Measurements from ENCODE around the gene RER1.

DNA sequence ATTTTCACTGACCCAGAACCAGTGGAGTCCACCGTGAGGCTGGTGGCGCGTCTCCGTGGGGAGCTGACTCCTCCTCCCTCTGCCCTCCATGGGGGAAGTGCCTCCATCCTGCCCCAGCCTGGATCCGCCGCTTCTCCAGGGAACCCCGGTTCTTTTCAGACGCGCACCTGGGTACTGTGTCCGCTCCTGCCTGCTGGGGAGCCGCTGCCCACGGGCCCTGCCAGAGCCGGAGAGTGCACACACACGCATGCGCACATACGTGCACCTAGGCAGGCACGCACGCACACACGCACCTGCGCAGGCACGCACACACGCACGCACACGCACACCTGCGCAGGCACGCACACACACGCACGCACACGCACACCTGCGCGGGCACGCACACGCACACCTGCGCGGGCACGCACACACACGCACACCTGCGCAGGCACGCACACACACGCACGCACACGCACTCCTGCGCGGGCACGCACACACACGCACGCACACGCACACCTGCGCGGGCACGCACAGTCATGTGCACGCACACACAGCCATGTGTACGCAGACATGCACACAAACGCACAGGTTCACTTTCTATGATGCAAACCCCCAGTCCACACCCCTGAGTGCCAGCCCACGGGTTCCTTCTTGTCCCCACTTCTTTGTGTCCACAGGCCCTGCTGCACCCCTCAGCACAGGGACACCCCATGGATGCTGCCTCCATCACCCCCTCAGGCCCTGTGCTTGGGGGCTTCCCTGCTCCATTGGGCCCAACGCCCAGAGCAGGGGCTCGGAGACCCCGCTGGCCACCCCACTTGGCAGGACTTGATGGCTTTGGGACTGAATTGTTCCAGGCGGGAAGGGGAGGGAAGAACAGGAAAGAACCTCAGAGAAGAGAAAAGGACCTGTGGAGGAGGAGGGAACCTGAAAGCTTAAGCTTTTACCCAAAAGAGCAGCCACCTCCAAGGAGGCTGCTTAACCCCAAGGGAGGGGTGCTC, 43.0 kb upstream of the RER1 start:
- TF ChIP-seq, protein P1, sequence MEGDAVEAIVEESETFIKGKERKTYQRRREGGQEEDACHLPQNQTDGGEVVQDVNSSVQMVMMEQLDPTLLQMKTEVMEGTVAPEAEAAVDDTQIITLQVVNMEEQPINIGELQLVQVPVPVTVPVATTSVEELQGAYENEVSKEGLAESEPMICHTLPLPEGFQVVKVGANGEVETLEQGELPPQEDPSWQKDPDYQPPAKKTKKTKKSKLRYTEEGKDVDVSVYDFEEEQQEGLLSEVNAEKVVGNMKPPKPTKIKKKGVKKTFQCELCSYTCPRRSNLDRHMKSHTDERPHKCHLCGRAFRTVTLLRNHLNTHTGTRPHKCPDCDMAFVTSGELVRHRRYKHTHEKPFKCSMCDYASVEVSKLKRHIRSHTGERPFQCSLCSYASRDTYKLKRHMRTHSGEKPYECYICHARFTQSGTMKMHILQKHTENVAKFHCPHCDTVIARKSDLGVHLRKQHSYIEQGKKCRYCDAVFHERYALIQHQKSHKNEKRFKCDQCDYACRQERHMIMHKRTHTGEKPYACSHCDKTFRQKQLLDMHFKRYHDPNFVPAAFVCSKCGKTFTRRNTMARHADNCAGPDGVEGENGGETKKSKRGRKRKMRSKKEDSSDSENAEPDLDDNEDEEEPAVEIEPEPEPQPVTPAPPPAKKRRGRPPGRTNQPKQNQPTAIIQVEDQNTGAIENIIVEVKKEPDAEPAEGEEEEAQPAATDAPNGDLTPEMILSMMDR (IDR thresholded peaks at IDR 0.05; ENCODE audit: insufficient read depth, low read length, poor library complexity, severe bottlenecking), result no peak
- TF ChIP-seq EZH2phosphoT487 (conservative IDR thresholded peaks at IDR 0.05; ENCODE audit: low read length), result no peak

Data from SU-DHL-6 (cell line).